Lower lobe of right lung (tissue), 2 donors: ENCODE measurements around the gene KRTAP5-11. TPM values are rescaled to one million over a fixed set of nuclear protein-coding genes. Genes with fewer than 3 reads are reported as not detected.
"Not testable (repeated sequence)": the region's sequence is repeated elsewhere in the genome, so short reads cannot be mapped to it uniquely, and the experiment has no call there.

Experiments used
- ATAC-seq, 2 donors: fragments of 200-7000 bp; cut with Tn5 transposase; one replicate each; pipeline ENCODE4 v1.9.1; 2020 to 2022; ENCODE audit warnings: mild to moderate bottlenecking in 2 of 2, moderate library complexity in 2 of 2
- DNase-seq: peaks from one replicate; pipeline ENCODE4 v3.0.0-alpha.2; 2020
- H3K27ac ChIP-seq: fragments of 200-600 bp; one replicate; pipeline ENCODE4 v1.8.0; 2022
- H3K27me3 ChIP-seq: fragments of 200-600 bp; one replicate; pipeline ENCODE4 v1.8.0; 2022; ENCODE audit warnings: low read depth
- H3K36me3 ChIP-seq: fragments of 200-600 bp; one replicate; pipeline ENCODE4 v1.8.0; 2022; ENCODE audit warnings: mild to moderate bottlenecking
- H3K4me1 ChIP-seq: fragments of 200-600 bp; one replicate; pipeline ENCODE4 v1.8.0; 2022
- H3K4me3 ChIP-seq: fragments of 200-600 bp; one replicate; pipeline ENCODE4 v1.8.0; 2022; ENCODE audit warnings: mild to moderate bottlenecking
- H3K9me3 ChIP-seq: fragments of 200-600 bp; one replicate; pipeline ENCODE4 v1.8.0; 2022
- CTCF ChIP-seq: fragments of 200-600 bp; IDR thresholded peaks from one replicate; pipeline ENCODE4 v1.8.0; 2022; ENCODE audit warnings: antibody characterized with exemption, mild to moderate bottlenecking
- intact Hi-C: fragments of 100-400 bp; cut with DNase I; formaldehyde crosslinking; loops from one replicate; pipeline ENCODE4 v1.11.0; 2022
- total RNA-seq: library from RNA; stranded (reverse); fragmentation: NEBNext Ultra II Directional; extraction: Animal tissue kit (Norgen Biotek cat#: 25700); gene quantifications from one replicate; pipeline ENCODE4 v1.2.1, GENCODE V29; 2021
- donor health status: DM: no; HTN: yes; CAD: no; lungs with severe emphysema.

The KRTAP5-11 gene
- total RNA-seq, 1 donor from 2014 or later = not detected

- ATAC-seq (no peak), DNase-seq (no peak)
- Histone ChIP-seq H3K27me3 (no peaks in the 10 kb centered on the region), H3K4me1 (no peaks in the 10 kb centered on the region), H3K36me3 (no peaks in the 10 kb centered on the region), H3K4me3 (no peak overlapping the region), H3K27ac (no peak overlapping the region), H3K9me3 (no peaks in the 10 kb centered on the region)
- no peak for TF ChIP-seq CTCF
- intact Hi-C loops = no loop called here
These were observed 9.9 kb downstream of the KRTAP5-11 start for GRCh38 chr11:71572811-71573210.

- intact Hi-C loops, H3K9me3 ChIP-seq, H3K4me3 ChIP-seq, H3K36me3 ChIP-seq, DNase-seq, ATAC-seq, H3K27me3 ChIP-seq, H3K4me1 ChIP-seq, H3K27ac ChIP-seq: not testable (repeated sequence)
These were observed 11.4 kb downstream of the KRTAP5-11 start for GRCh38 chr11:71571101-71571850.

GRCh38 chr11:71568704-71569349 lies 13.8 kb downstream of the KRTAP5-11 start:
- no peak for DNase-seq
- Histone ChIP-seq H3K36me3 (no peaks in the 10 kb centered on the region), H3K27me3 (no peaks in the 10 kb centered on the region), H3K4me1 (no peaks in the 10 kb centered on the region), H3K9me3 (no peaks in the 10 kb centered on the region), H3K4me3 (no peak overlapping the region), H3K27ac (no peak overlapping the region)
- TF ChIP-seq CTCF = no peak
- ATAC-seq = no peak
- intact Hi-C loops = no loop called here

GRCh38 chr11:71567633-71568032 lies 15.0 kb downstream of the KRTAP5-11 start:
- H3K27me3 ChIP-seq, ATAC-seq, H3K27ac ChIP-seq, H3K4me3 ChIP-seq, H3K36me3 ChIP-seq, H3K9me3 ChIP-seq, H3K4me1 ChIP-seq, DNase-seq, intact Hi-C loops: not testable (repeated sequence)

GRCh38 chr11:71566626-71567599 lies 15.8 kb downstream of the KRTAP5-11 start:
- H3K36me3 ChIP-seq, intact Hi-C loops, H3K4me1 ChIP-seq, H3K4me3 ChIP-seq, DNase-seq, H3K9me3 ChIP-seq, H3K27ac ChIP-seq, H3K27me3 ChIP-seq, ATAC-seq: not testable (repeated sequence)

GRCh38 chr11:71566081-71566620 lies 16.5 kb downstream of the KRTAP5-11 start:
- H3K27ac ChIP-seq = no peak overlapping the region
- no peak for DNase-seq
- no peak for TF ChIP-seq CTCF
- no peak for ATAC-seq
- no peaks in the 10 kb centered on the region for H3K36me3 ChIP-seq
- no peak overlapping the region for H3K4me3 ChIP-seq
- no peaks in the 10 kb centered on the region for H3K4me1 ChIP-seq
- intact Hi-C loops = no loop called here
- H3K27me3 ChIP-seq = no peaks in the 10 kb centered on the region
- H3K9me3 ChIP-seq = no peaks in the 10 kb centered on the region
